NCI-H2196 treated with DMSO at 0.1 percent for 48 hours (cell line): ENCODE measurements around the gene CPNE4.

ENCODE experiments used
- DNase-seq: peaks from one replicate; lab custom pipeline; 2025; ENCODE audit not compliant: unreplicated experiment; lab: John Stamatoyannopoulos, UW

The CPNE4 gene

GRCh38 chr3:131744765-131745164, 290.0 kb downstream of the CPNE4 start:
- DNase-seq: no peak

GRCh38 chr3:131743126-131743525, 291.7 kb downstream of the CPNE4 start:
- DNase-seq: no peak

GRCh38 chr3:131739211-131739610, 295.6 kb downstream of the CPNE4 start:
- no peak for DNase-seq

- peak; percentile 36 for DNase-seq
These were observed 296.7 kb downstream of the CPNE4 start for GRCh38 chr3:131738095-131738494.

- no peak for DNase-seq
These were observed 299.3 kb downstream of the CPNE4 start for GRCh38 chr3:131735544-131735943.

- DNase-seq: no peak
These were observed 299.7 kb downstream of the CPNE4 start for GRCh38 chr3:131735116-131735515.

- DNase-seq: peak; percentile 10
These were observed 301.6 kb downstream of the CPNE4 start for GRCh38 chr3:131733086-131733841.

GRCh38 chr3:131731709-131732108, 303.1 kb downstream of the CPNE4 start:
- no peak for DNase-seq

- DNase-seq: no peak
These were observed 304.2 kb downstream of the CPNE4 start for GRCh38 chr3:131730581-131730980.

- DNase-seq: no peak
These were observed 305.2 kb downstream of the CPNE4 start for GRCh38 chr3:131729643-131730017.

- DNase-seq: no peak
These were observed 305.7 kb downstream of the CPNE4 start for GRCh38 chr3:131728898-131729642.

- no peak for DNase-seq
These were observed 309.4 kb downstream of the CPNE4 start for GRCh38 chr3:131725414-131725813.

- DNase-seq: no peak
These were observed 311.5 kb downstream of the CPNE4 start for GRCh38 chr3:131723343-131723742.

GRCh38 chr3:131717493-131717892, 317.3 kb downstream of the CPNE4 start:
- no peak for DNase-seq

- no peak for DNase-seq
These were observed 317.9 kb downstream of the CPNE4 start for GRCh38 chr3:131716943-131717342.

- DNase-seq: no peak
These were observed 318.8 kb downstream of the CPNE4 start for GRCh38 chr3:131716007-131716406.

GRCh38 chr3:131714585-131715220, 320.1 kb downstream of the CPNE4 start:
- no peak for DNase-seq

- no peak for DNase-seq
These were observed 321.2 kb downstream of the CPNE4 start for GRCh38 chr3:131713416-131714123.

- DNase-seq: no peak
These were observed 322.2 kb downstream of the CPNE4 start for GRCh38 chr3:131712662-131713061.

GRCh38 chr3:131711114-131711768, 323.6 kb downstream of the CPNE4 start:
- DNase-seq: no peak

- no peak for DNase-seq
These were observed 326.6 kb downstream of the CPNE4 start for GRCh38 chr3:131708241-131708640.
